Mesothelial cell of epicardium (in vitro differentiated cells): Measurements from ENCODE around the gene TMEM201. TPM values are rescaled to one million over a fixed set of nuclear protein-coding genes. Genes with fewer than 3 reads are reported as not detected.

Experiments
- DNase-seq, 2 experiments: peaks; one replicate each; pipeline ENCODE4 v3.0.0; 2021; ENCODE audit warnings: low spot score in 2 of 2; ENCODE audit not compliant: unreplicated experiment in 2 of 2
- H3K27ac Mint-ChIP-seq: 2 replicates; pipeline ENCODE4 v1.8.0; 2021; ENCODE audit warnings: mixed read lengths
- H3K27me3 Mint-ChIP-seq: 2 replicates; pipeline ENCODE4 v1.8.0; 2021; ENCODE audit warnings: low read depth, mixed read lengths
- H3K36me3 Mint-ChIP-seq: 2 replicates; pipeline ENCODE4 v1.8.0; 2021; ENCODE audit warnings: mixed read lengths
- H3K4me1 Mint-ChIP-seq: 2 replicates; pipeline ENCODE4 v1.8.0; 2021; ENCODE audit warnings: mixed read lengths
- H3K4me3 Mint-ChIP-seq: 2 replicates; pipeline ENCODE4 v1.8.0; 2021; ENCODE audit warnings: mild to moderate bottlenecking, moderate library complexity, mixed read lengths
- H3K9me3 Mint-ChIP-seq: 2 replicates; pipeline ENCODE4 v1.8.0; 2021; ENCODE audit warnings: mixed read lengths
- CTCF ChIP-seq: fragments of 200-600 bp; sonication (generic); IDR thresholded peaks from one replicate; pipeline ENCODE4 v1.5.0; 2021; ENCODE audit warnings: antibody characterized with exemption; ENCODE audit not compliant: unreplicated experiment
- total RNA-seq: library from RNA; stranded (reverse); gene quantifications from 3 replicates; pipeline ENCODE4 v1.2.1, GENCODE V29; 2021

TMEM201 gene
- total RNA-seq, 1 donor from 2014 or later = 31.8 TPM

- H3K9me3 Mint-ChIP-seq = no peaks in the 10 kb centered on the region
- H3K4me1 Mint-ChIP-seq = no peaks in the 10 kb centered on the region
- H3K27ac Mint-ChIP-seq = no peak overlapping the region
- peaks cover 10% of the 10 kb centered on the region for H3K27me3 Mint-ChIP-seq
- no peak for DNase-seq
- H3K4me3 Mint-ChIP-seq = no peak overlapping the region
- H3K36me3 Mint-ChIP-seq = no peaks in the 10 kb centered on the region
- no peak for TF ChIP-seq CTCF
Observed at GRCh38 chr1:9643351-9644256, 54.9 kb downstream of the TMEM201 start.

- no peak for TF ChIP-seq CTCF
- H3K4me1 Mint-ChIP-seq = peaks cover 3% of the 10 kb centered on the region
- H3K27me3 Mint-ChIP-seq = peaks cover 21% of the 10 kb centered on the region
- DNase-seq = no peak
- no peak overlapping the region for H3K4me3 Mint-ChIP-seq
- H3K9me3 Mint-ChIP-seq = no peaks in the 10 kb centered on the region
- H3K36me3 Mint-ChIP-seq = no peaks in the 10 kb centered on the region
- H3K27ac Mint-ChIP-seq = no peak overlapping the region
Observed at GRCh38 chr1:9646037-9646436, 57.3 kb downstream of the TMEM201 start.

- Mint-ChIP-seq H3K27ac (no peak overlapping the region), H3K36me3 (no peaks in the 10 kb centered on the region), H3K4me1 (peaks cover 5% of the 10 kb centered on the region), H3K27me3 (peaks cover 34% of the 10 kb centered on the region), H3K9me3 (no peaks in the 10 kb centered on the region), H3K4me3 (no peak overlapping the region)
- TF ChIP-seq CTCF = no peak
- no peak for DNase-seq
Observed at GRCh38 chr1:9648171-9648570, 59.5 kb downstream of the TMEM201 start.

GRCh38 chr1:9649769-9650168 is 61.1 kb downstream of the TMEM201 start:
- no peak for DNase-seq
- TF ChIP-seq CTCF = no peak
- peaks cover 5% of the 10 kb centered on the region for H3K4me1 Mint-ChIP-seq
- H3K4me3 Mint-ChIP-seq = no peak overlapping the region
- H3K27me3 Mint-ChIP-seq = peaks cover 50% of the 10 kb centered on the region
- H3K36me3 Mint-ChIP-seq = no peaks in the 10 kb centered on the region
- no peak overlapping the region for H3K27ac Mint-ChIP-seq
- no peaks in the 10 kb centered on the region for H3K9me3 Mint-ChIP-seq

GRCh38 chr1:9651220-9651564 is 62.5 kb downstream of the TMEM201 start:
- DNase-seq = no peak
- Mint-ChIP-seq H3K36me3 (no peaks in the 10 kb centered on the region), H3K9me3 (no peaks in the 10 kb centered on the region), H3K4me3 (peak overlapping the region; percentile 72), H3K27me3 (peaks cover 56% of the 10 kb centered on the region), H3K27ac (no peak overlapping the region), H3K4me1 (peaks cover 5% of the 10 kb centered on the region)
- TF ChIP-seq CTCF = no peak
